HepG2 (cell line): ENCODE results near the gene PCSK7. TPM values are rescaled to one million over a fixed set of nuclear protein-coding genes. Genes with fewer than 3 reads are reported as not detected.

Experiments
- FIP1L1 ChIP-seq: fragments of 200-400 bp; formaldehyde crosslinking; IDR thresholded peaks from 2 replicates; pipeline ENCODE4 v1.6.1; 2018; ENCODE audit warnings: low read depth, mild to moderate bottlenecking, low read length, moderate library complexity, borderline replicate concordance; ENCODE audit not compliant: insufficient read depth
- HNF1B ChIP-seq: sonication (generic); formaldehyde crosslinking; IDR thresholded peaks from 2 replicates; pipeline ENCODE4 v1.5.1; 2020; ENCODE audit warnings: mild to moderate bottlenecking, moderate library complexity, missing genetic modification reagents
- KLF13 ChIP-seq: sonication (generic); formaldehyde crosslinking; IDR thresholded peaks from 2 replicates; pipeline ENCODE4 v1.4.0; 2020; ENCODE audit warnings: mild to moderate bottlenecking, missing genetic modification reagents
- MAFG ChIP-seq: sonication (generic); formaldehyde crosslinking; IDR thresholded peaks from 2 replicates; pipeline ENCODE4 v1.5.1; 2020; ENCODE audit warnings: mild to moderate bottlenecking, missing genetic modification reagents
- RBAK ChIP-seq: sonication (generic); formaldehyde crosslinking; IDR thresholded peaks from 2 replicates; pipeline ENCODE4 v1.5.1; 2020; ENCODE audit warnings: mild to moderate bottlenecking, missing genetic modification reagents
- SIX1 ChIP-seq: sonication (generic); formaldehyde crosslinking; IDR thresholded peaks from 2 replicates; pipeline ENCODE4 v1.4.0; 2020; ENCODE audit warnings: missing genetic modification reagents, borderline replicate concordance
- SKI ChIP-seq: fragments of 450-650 bp; IDR thresholded peaks from one replicate; pipeline ENCODE4 v1.6.1; 2018; ENCODE audit warnings: mild to moderate bottlenecking; ENCODE audit not compliant: partially characterized antibody
- TAF1 ChIP-seq: sonication (generic); formaldehyde crosslinking; IDR thresholded peaks from 2 replicates; pipeline ENCODE4 v1.4.0; 2020; ENCODE audit warnings: missing genetic modification reagents
- ZNF713 ChIP-seq: sonication (generic); formaldehyde crosslinking; IDR thresholded peaks from 2 replicates; pipeline ENCODE4 v1.4.0; 2020; ENCODE audit warnings: mild to moderate bottlenecking, missing genetic modification reagents
- ZNF772 ChIP-seq: sonication (generic); formaldehyde crosslinking; IDR thresholded peaks from 2 replicates; pipeline ENCODE4 v1.5.0; 2020; ENCODE audit warnings: mild to moderate bottlenecking, missing genetic modification reagents
- ZSCAN22 ChIP-seq: sonication (generic); formaldehyde crosslinking; IDR thresholded peaks from 2 replicates; pipeline ENCODE4 v1.4.0; 2020; ENCODE audit warnings: mild to moderate bottlenecking, missing genetic modification reagents
- polyA plus RNA-seq, 8 experiments: library from polyadenylated mRNA; depleted of rRNA in 3 of 8; stranded (reverse) in 7 of 8; unstranded in 1 of 8; fragments of >200 nt; fragmentation: Illumina TruSeq in 4 of 8; extraction: Trizol in 4 of 8; gene quantifications; 2 replicates each; pipeline versions ENCODE4 v1.2.1 to v1.2.3, GENCODE V29; 2011 to 2016; ENCODE audit warnings: low read depth in 4 of 8, missing spikeins in 1 of 8, mixed read lengths in 1 of 8; ENCODE audit not compliant: insufficient read depth in 1 of 8
- total RNA-seq, 5 experiments: library from RNA; depleted of rRNA; stranded (reverse); fragments of >200 nt; fragmentation: Illumina TruSeq; extraction: Trizol; gene quantifications; 2 replicates each; pipeline ENCODE4 v1.2.3, GENCODE V29; 2016; ENCODE audit warnings: low read depth in 1 of 5
- TF ChIP-seq, protein P1 (sequence below): IDR thresholded peaks from 2 replicates; pipeline ENCODE4 v1.6.1; 2016; ENCODE audit warnings: missing biosample characterization, missing genetic modification reagents, low read depth
- TF ChIP-seq, protein P2 (sequence below): sonication (generic); formaldehyde crosslinking; IDR thresholded peaks from 2 replicates; pipeline ENCODE4 v1.5.0; 2020; ENCODE audit warnings: mild to moderate bottlenecking, missing genetic modification reagents
- TF ChIP-seq, protein P3 (sequence below): fragments of 450-650 bp; IDR thresholded peaks from 2 replicates; pipeline ENCODE4 v1.6.1; 2016
- TF ChIP-seq, protein P4 (sequence below): sonication (generic); formaldehyde crosslinking; IDR thresholded peaks from 2 replicates; pipeline ENCODE4 v1.4.0; 2020; ENCODE audit warnings: missing genetic modification reagents, borderline replicate concordance

The PCSK7 gene
- total and polyA plus RNA-seq, 2 of the 13 experiments (the other 11 are each of a cell fraction or from before 2014, with no cell fraction given) = 13.4 to 13.8 TPM

DNA sequence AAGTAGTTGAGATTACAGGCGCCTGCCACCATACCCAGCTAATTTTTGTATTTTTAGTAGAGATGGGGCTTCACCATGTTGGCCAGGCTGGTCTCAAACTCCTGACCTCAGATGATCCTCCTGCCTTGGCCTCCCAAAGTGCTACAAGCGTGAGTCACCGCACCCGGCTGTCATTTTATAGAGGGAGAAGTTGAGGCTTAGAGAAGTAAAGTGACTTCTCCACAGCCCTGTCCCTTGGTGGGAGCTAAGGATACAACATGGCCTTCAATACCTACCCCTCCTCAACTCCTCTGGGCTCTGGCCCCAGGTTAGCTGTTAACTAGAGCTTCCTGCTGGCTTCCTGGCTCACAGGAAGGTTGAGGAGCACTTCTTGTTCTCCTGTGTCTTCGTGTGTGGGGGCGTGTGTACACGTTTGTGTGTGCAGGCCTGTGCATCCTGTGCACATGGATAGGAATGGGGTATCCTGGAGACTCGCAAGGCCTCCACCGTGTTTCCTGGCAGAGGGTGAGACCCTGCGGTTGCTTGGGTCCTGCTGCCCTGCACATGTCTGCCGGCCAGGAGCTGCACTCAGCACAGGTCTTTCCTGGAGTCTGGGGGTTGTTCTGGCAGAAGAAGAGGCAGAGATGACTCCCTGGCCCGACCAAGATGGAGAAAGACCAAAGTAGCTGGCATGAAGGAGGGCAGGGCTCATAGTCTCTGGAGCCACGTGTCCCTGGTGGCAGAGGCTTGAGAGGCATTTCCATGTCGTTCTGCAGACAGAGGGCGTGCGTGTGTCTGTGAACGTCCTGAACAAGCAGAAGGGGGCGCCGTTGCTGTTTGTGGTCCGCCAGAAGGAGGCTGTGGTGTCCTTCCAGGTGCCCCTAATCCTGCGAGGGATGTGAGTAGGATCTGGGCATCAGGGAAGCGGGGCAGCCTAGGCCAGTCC lies 51.0 kb downstream of the PCSK7 start (continued):
- TF ChIP-seq, protein P1, sequence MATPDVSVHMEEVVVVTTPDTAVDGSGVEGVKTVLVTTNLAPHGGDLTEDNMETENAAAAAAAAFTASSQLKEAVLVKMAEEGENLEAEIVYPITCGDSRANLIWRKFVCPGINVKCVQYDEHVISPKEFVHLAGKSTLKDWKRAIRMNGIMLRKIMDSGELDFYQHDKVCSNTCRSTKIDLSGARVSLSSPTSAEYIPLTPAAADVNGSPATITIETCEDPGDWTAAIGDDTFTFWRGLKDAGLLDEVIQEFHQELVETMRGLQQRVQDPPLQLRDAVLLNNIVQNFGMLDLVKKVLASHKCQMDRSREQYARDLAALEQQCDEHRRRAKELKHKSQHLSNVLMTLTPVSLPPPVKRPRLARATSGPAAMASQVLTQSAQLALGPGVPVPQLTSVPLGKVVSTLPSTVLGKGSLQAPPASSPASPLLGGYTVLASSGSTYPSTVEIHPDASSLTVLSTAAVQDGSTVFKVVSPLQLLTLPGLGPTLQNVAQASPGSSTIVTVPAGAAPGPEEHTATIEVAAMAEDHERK = no peak
- TF ChIP-seq SKI (no peak), KLF13 (0 out of 2 replicates have a peak, but pooled peaks have one; percentile 74), ZNF772 (CRISPR knock-in tag) (no peak), SIX1 (no peak), TAF1 (CRISPR knock-in tag) (0 out of 2 replicates have a peak, but pooled peaks have one; percentile 33), RBAK (CRISPR knock-in tag) (no peak), ZNF713 (CRISPR knock-in tag) (0 out of 2 replicates have a peak, but pooled peaks have one; percentile 77), MAFG (no peak), HNF1B (CRISPR knock-in tag) (peak; percentile 45; the same call in 1 of the 2 replicates), FIP1L1 (no peak), ZSCAN22 (CRISPR knock-in tag) (no peak)
- TF ChIP-seq, protein P2, sequence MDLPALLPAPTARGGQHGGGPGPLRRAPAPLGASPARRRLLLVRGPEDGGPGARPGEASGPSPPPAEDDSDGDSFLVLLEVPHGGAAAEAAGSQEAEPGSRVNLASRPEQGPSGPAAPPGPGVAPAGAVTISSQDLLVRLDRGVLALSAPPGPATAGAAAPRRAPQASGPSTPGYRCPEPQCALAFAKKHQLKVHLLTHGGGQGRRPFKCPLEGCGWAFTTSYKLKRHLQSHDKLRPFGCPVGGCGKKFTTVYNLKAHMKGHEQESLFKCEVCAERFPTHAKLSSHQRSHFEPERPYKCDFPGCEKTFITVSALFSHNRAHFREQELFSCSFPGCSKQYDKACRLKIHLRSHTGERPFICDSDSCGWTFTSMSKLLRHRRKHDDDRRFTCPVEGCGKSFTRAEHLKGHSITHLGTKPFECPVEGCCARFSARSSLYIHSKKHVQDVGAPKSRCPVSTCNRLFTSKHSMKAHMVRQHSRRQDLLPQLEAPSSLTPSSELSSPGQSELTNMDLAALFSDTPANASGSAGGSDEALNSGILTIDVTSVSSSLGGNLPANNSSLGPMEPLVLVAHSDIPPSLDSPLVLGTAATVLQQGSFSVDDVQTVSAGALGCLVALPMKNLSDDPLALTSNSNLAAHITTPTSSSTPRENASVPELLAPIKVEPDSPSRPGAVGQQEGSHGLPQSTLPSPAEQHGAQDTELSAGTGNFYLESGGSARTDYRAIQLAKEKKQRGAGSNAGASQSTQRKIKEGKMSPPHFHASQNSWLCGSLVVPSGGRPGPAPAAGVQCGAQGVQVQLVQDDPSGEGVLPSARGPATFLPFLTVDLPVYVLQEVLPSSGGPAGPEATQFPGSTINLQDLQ (CRISPR knock-in tag) = no peak
- TF ChIP-seq, protein P3, sequence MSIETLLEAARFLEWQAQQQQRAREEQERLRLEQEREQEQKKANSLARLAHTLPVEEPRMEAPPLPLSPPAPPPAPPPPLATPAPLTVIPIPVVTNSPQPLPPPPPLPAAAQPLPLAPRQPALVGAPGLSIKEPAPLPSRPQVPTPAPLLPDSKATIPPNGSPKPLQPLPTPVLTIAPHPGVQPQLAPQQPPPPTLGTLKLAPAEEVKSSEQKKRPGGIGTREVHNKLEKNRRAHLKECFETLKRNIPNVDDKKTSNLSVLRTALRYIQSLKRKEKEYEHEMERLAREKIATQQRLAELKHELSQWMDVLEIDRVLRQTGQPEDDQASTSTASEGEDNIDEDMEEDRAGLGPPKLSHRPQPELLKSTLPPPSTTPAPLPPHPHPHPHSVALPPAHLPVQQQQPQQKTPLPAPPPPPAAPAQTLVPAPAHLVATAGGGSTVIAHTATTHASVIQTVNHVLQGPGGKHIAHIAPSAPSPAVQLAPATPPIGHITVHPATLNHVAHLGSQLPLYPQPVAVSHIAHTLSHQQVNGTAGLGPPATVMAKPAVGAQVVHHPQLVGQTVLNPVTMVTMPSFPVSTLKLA = no peak
- TF ChIP-seq, protein P4, sequence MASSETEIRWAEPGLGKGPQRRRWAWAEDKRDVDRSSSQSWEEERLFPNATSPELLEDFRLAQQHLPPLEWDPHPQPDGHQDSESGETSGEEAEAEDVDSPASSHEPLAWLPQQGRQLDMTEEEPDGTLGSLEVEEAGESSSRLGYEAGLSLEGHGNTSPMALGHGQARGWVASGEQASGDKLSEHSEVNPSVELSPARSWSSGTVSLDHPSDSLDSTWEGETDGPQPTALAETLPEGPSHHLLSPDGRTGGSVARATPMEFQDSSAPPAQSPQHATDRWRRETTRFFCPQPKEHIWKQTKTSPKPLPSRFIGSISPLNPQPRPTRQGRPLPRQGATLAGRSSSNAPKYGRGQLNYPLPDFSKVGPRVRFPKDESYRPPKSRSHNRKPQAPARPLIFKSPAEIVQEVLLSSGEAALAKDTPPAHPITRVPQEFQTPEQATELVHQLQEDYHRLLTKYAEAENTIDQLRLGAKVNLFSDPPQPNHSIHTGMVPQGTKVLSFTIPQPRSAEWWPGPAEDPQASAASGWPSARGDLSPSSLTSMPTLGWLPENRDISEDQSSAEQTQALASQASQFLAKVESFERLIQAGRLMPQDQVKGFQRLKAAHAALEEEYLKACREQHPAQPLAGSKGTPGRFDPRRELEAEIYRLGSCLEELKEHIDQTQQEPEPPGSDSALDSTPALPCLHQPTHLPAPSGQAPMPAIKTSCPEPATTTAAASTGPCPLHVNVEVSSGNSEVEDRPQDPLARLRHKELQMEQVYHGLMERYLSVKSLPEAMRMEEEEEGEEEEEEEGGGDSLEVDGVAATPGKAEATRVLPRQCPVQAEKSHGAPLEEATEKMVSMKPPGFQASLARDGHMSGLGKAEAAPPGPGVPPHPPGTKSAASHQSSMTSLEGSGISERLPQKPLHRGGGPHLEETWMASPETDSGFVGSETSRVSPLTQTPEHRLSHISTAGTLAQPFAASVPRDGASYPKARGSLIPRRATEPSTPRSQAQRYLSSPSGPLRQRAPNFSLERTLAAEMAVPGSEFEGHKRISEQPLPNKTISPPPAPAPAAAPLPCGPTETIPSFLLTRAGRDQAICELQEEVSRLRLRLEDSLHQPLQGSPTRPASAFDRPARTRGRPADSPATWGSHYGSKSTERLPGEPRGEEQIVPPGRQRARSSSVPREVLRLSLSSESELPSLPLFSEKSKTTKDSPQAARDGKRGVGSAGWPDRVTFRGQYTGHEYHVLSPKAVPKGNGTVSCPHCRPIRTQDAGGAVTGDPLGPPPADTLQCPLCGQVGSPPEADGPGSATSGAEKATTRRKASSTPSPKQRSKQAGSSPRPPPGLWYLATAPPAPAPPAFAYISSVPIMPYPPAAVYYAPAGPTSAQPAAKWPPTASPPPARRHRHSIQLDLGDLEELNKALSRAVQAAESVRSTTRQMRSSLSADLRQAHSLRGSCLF (CRISPR knock-in tag) = no peak
